ENCODE results near the gene EDEM1.
"Not testable (repeated sequence)": the region's sequence is repeated elsewhere in the genome, so short reads cannot be mapped to it uniquely, and the experiment has no call there.

EDEM1 gene

GRCh38 chr3:5172018-5172417 lies 15.5 kb upstream of the EDEM1 start:
- no peak for DNase-seq (ENCODE audit: low read depth)

GRCh38 chr3:5179036-5179435 lies 8.5 kb upstream of the EDEM1 start:
- not testable (repeated sequence) for DNase-seq (ENCODE audit: low read depth)

- DNase-seq (ENCODE audit: low read depth) = no peak
Observed at GRCh38 chr3:5181469-5182141, 5.9 kb upstream of the EDEM1 start.

GRCh38 chr3:5183714-5184113 lies 3.8 kb upstream of the EDEM1 start:
- not testable (repeated sequence) for DNase-seq (ENCODE audit: low read depth)

GRCh38 chr3:5184499-5184898 lies 3.0 kb upstream of the EDEM1 start:
- no peak for DNase-seq (ENCODE audit: low read depth)

- no peak for DNase-seq (ENCODE audit: low read depth)
Observed at GRCh38 chr3:5185093-5185673, 2.3 kb upstream of the EDEM1 start.

- no peak for DNase-seq (ENCODE audit: low read depth)
Observed at GRCh38 chr3:5186089-5186857, 1.2 kb upstream of the EDEM1 start.

GRCh38 chr3:5186858-5187155 lies 700 bp upstream of the EDEM1 start:
- DNase-seq (ENCODE audit: low read depth) = peak; percentile 42

GRCh38 chr3:5187920-5188418 lies 462 bp downstream of the EDEM1 start:
- DNase-seq (ENCODE audit: low read depth) = peak; percentile 47

- DNase-seq (ENCODE audit: low read depth) = peak; percentile 49
Observed at GRCh38 chr3:5188419-5189221, 1.1 kb downstream of the EDEM1 start.

- no peak for DNase-seq (ENCODE audit: low read depth)
Observed at GRCh38 chr3:5190147-5190791, 2.8 kb downstream of the EDEM1 start.

GRCh38 chr3:5191555-5192304 lies 4.2 kb downstream of the EDEM1 start:
- no peak for DNase-seq (ENCODE audit: low read depth)

- no peak for DNase-seq (ENCODE audit: low read depth)
Observed at GRCh38 chr3:5192571-5193365, 5.3 kb downstream of the EDEM1 start.

- no peak for DNase-seq (ENCODE audit: low read depth)
Observed at GRCh38 chr3:5194341-5194740, 6.8 kb downstream of the EDEM1 start.

GRCh38 chr3:5194801-5195509 lies 7.4 kb downstream of the EDEM1 start:
- peak; percentile 92 for DNase-seq (ENCODE audit: low read depth)

- peak; percentile 41 for DNase-seq (ENCODE audit: low read depth)
Observed at GRCh38 chr3:5195605-5196004, 8.1 kb downstream of the EDEM1 start.

GRCh38 chr3:5197022-5197421 lies 9.5 kb downstream of the EDEM1 start:
- DNase-seq (ENCODE audit: low read depth) = peak; percentile 38

- DNase-seq (ENCODE audit: low read depth) = no peak
Observed at GRCh38 chr3:5197470-5198312, 10.2 kb downstream of the EDEM1 start.

GRCh38 chr3:5198313-5198677 lies 10.8 kb downstream of the EDEM1 start:
- no peak for DNase-seq (ENCODE audit: low read depth)

All from ELR (cell line).